Measurements from ENCODE around the gene RIT2.
"Not testable (repeated sequence)": the region's sequence is repeated elsewhere in the genome, so short reads cannot be mapped to it uniquely, and the experiment has no call there.

The RIT2 gene

DNA sequence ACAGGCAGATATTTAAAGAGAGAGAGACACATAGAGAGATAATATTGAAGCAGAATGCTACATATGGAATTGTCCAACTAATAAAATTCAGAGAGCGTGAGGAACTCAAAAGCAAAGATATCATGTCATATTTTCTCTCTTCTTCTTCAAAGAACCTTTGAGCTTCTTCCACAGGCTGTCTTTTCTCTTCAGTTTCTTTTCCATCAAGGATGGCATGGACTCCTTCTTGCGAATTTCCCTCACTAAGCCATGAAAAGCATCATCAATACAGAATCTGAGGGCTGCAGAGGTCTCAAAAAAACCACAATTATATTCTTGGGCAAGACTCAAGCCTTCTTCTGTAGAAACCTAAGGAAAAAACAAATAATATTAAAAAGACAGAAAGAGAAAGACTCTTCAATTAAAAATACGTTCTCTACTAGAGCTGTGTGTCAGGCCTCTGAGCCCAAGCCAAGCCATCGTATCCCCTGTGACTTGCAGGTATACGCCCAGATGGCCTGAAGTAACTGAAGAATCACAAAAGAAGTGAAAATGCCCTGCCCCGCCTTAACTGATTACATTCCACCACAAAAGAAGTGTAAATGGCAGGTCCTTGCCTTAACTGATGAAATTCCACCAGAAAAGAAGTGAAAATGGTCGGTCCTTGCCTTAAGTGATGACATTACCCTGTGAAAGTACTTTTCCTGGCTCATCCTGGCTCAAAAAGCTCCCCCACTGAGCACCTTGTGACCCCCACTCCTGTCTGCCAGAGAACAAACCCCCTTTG lies 371.9 kb downstream of the RIT2 start:
- no peak overlapping the region for H3K27ac Mint-ChIP-seq
- H3K4me3 Mint-ChIP-seq: no peak overlapping the region
- no peaks in the 10 kb centered on the region for H3K9me3 Mint-ChIP-seq
- DNase-seq: no peak
- no peaks in the 10 kb centered on the region for H3K27me3 Mint-ChIP-seq
- CTCF ChIA-PET: no interaction called here
- no peaks in the 10 kb centered on the region for H3K36me3 Mint-ChIP-seq
- H3K4me1 Mint-ChIP-seq: no peaks in the 10 kb centered on the region

DNA sequence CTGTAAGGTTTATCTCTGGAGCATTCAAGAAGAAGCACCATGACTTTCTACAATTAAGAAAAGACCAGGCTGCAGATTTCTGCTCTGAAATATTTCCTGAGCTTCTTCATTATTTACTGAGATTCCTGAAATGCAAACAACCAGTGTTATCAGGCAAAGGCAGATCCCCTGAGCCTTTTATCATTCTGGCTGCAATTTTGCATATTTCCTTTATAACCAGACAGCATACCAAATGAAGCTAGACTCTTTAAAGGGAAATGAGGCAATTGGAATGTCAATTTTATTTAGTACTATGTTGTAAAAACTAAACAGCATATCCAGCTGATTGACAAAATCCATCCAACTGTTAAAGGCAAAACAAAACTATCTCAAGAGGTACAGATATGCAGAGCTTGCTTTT lies 372.5 kb downstream of the RIT2 start:
- Mint-ChIP-seq H3K4me1 (no peaks in the 10 kb centered on the region), H3K27me3 (no peaks in the 10 kb centered on the region), H3K4me3 (no peak overlapping the region), H3K36me3 (no peaks in the 10 kb centered on the region), H3K9me3 (no peaks in the 10 kb centered on the region), H3K27ac (no peak overlapping the region)
- CTCF ChIA-PET: no interaction called here
- DNase-seq: no peak

DNA sequence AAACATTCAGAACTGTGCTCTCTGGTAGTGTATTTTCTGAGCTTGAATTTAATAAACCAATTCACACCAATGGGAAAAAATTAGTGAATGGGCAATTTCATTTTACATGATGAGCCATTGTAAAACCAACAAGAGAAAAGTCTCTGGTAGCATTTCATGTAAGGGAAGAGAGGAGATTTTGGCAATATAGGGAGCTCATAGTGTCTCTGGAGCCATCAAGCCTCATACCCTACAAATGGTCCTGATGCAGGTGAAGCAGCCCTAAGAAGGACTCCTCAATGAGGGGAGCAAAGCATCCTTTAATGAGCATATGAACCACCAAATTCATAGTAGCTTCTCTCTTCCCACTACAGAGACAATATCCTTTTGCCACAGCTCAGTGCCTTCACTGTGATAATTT lies 373.0 kb downstream of the RIT2 start:
- DNase-seq: no peak
- H3K4me3 Mint-ChIP-seq: no peak overlapping the region
- H3K27me3 Mint-ChIP-seq: no peaks in the 10 kb centered on the region
- no peaks in the 10 kb centered on the region for H3K9me3 Mint-ChIP-seq
- H3K36me3 Mint-ChIP-seq: no peaks in the 10 kb centered on the region
- CTCF ChIA-PET: no interaction called here
- H3K4me1 Mint-ChIP-seq: no peaks in the 10 kb centered on the region
- no peak overlapping the region for H3K27ac Mint-ChIP-seq

DNA sequence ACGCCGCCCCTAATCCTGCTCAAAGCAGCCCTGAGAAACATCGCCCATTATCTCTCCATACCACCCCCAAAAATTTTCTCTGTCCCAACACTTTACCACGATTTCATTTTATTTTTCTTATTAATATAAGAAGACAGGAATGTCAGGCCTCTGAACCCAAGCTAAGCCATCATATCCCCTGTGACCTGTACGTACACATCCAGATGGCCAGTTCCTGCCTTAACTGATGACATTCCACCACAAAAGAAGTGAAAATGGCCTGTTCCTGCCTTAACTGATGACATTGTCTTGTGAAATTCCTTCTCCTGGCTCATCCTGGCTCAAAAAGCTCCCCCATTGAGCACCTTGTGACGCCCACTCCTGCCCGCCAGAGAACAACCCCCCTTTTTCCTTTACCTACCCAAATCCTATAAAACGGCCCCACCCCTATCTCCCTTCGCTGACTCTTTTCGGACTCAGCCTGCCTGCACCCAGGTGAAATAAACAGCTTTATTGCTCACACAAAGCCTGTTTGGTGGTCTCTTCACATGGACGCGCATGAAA lies 373.6 kb downstream of the RIT2 start:
- DNase-seq, H3K4me3 Mint-ChIP-seq, H3K4me1 Mint-ChIP-seq, H3K27ac Mint-ChIP-seq, H3K9me3 Mint-ChIP-seq, H3K27me3 Mint-ChIP-seq, H3K36me3 Mint-ChIP-seq, CTCF ChIA-PET: not testable (repeated sequence)

DNA sequence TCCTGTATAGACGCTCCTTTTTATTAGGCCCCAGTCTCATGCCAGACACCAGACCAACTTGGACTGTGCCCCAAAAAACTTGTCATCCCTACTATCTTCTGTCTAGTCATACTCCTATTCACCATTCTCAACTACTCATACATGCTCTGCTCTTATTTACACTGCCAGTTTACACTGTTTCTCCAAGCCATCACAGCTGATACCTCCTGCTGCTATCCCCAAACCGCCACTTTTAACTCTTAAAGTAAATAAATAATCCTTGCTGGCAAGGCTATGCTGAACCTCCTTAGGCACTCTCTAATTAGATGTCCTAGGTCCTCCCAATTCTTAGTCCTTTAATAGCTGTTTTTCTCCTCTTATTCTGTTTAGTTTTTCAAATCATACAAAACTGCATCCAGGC lies 374.2 kb downstream of the RIT2 start:
- not testable (repeated sequence) for H3K36me3 Mint-ChIP-seq, H3K9me3 Mint-ChIP-seq, H3K4me1 Mint-ChIP-seq

DNA sequence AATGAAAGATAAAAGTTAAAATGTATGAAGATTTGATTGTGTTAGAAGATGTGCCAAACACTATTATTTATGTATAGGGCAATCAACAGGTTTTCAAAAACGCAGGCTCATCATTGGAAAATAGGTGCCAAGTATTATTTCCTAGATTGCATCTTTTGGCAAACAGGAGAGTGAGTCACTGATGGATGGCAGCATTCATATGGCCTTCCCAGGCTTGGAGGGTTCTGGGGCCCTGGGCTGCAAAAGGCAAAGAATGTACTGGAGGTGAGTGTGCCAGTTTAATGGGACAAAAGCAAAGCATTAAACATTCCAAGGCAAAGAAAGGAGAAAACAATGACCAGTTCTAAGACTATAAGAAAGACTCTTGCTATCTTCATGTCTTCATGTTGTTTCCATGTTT lies 379.4 kb downstream of the RIT2 start:
- no peaks in the 10 kb centered on the region for H3K4me1 Mint-ChIP-seq
- peaks cover 4% of the 10 kb centered on the region for H3K9me3 Mint-ChIP-seq
- H3K4me3 Mint-ChIP-seq: no peak overlapping the region
- no peak overlapping the region for H3K27ac Mint-ChIP-seq
- no peak for DNase-seq
- CTCF ChIA-PET: no interaction called here
- H3K27me3 Mint-ChIP-seq: no peaks in the 10 kb centered on the region
- H3K36me3 Mint-ChIP-seq: no peaks in the 10 kb centered on the region

More for the DNA sequence above, 374.2 kb downstream of the RIT2 start:
- H3K27me3 Mint-ChIP-seq, CTCF ChIA-PET, H3K4me3 Mint-ChIP-seq, H3K27ac Mint-ChIP-seq, DNase-seq: not testable (repeated sequence)

DNA sequence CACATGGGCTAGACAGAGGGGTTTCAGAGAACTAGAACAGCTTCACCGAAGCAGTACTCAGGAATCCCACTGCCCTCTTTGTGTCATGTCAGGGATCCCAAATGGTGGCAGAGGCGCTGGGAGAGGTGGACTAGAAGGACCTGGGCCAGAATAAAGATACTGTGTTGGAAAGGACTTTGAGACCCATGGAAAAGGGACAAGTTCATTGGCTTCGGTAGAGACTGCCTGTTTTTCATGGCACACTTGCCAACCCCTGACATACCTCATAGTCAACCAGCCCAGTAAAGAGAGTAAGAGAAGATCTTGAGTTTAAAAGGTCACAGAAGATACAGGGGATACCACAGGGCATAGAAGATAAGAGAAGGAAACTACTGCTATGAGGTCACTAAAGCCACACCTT lies 381.0 kb downstream of the RIT2 start:
- CTCF ChIA-PET: no interaction called here
- no peak overlapping the region for H3K27ac Mint-ChIP-seq
- H3K4me3 Mint-ChIP-seq: no peak overlapping the region
- H3K4me1 Mint-ChIP-seq: no peaks in the 10 kb centered on the region
- H3K9me3 Mint-ChIP-seq: peaks cover 4% of the 10 kb centered on the region
- DNase-seq: no peak
- no peaks in the 10 kb centered on the region for H3K27me3 Mint-ChIP-seq
- H3K36me3 Mint-ChIP-seq: no peaks in the 10 kb centered on the region

DNA sequence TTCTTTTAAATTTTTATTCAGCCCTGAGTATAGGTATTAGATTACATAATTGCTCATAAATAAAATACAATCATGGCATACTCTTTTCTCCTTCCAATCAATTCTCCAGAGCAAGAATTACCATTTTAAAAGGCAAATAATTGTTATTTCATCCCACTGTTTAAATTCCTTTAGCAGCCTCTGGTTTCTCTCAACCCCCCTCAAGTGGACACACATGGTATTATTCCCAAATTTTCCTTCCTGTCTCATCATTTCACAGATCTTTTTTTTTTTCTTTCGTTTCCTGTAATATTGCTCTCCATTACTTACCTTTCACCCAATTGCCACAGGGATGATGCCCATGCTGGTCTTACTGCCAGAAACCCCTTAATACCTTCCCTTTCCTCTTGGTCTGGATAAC lies 385.2 kb downstream of the RIT2 start:
- H3K9me3 Mint-ChIP-seq: peaks cover 4% of the 10 kb centered on the region
- H3K4me1 Mint-ChIP-seq: no peaks in the 10 kb centered on the region
- DNase-seq: no peak
- no peaks in the 10 kb centered on the region for H3K36me3 Mint-ChIP-seq
- no peaks in the 10 kb centered on the region for H3K27me3 Mint-ChIP-seq
- CTCF ChIA-PET: interaction anchor here (0.6 kb wide), 1 partner anchor 34 kb away, joined by 4 read pairs; no protein-coding TSS in a partner anchor
- no peak overlapping the region for H3K4me3 Mint-ChIP-seq
- no peak overlapping the region for H3K27ac Mint-ChIP-seq

DNA sequence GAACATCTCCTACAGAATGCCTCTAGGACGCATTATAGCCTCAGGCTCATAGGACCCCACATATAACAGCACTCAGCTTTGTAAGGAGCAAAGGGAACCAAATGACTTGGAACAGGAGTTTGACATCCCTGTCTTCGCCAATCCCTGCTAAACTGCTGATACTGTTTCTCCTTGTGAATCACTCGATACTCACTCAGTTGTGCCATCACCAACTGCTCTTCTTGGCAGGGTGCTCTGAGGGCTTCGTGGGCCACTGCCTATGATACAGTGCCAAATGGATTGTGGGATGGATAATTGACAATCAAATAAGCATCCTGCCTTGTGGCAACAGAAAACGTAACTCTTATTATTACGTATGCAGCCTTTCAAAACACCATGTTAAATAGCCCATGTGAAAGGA lies 396.3 kb downstream of the RIT2 start:
- H3K4me1 Mint-ChIP-seq: no peaks in the 10 kb centered on the region
- H3K27ac Mint-ChIP-seq: no peak overlapping the region
- no peaks in the 10 kb centered on the region for H3K27me3 Mint-ChIP-seq
- H3K9me3 Mint-ChIP-seq: peaks cover 4% of the 10 kb centered on the region
- CTCF ChIA-PET: no interaction called here
- no peak overlapping the region for H3K4me3 Mint-ChIP-seq
- no peak for DNase-seq
- no peaks in the 10 kb centered on the region for H3K36me3 Mint-ChIP-seq

DNA sequence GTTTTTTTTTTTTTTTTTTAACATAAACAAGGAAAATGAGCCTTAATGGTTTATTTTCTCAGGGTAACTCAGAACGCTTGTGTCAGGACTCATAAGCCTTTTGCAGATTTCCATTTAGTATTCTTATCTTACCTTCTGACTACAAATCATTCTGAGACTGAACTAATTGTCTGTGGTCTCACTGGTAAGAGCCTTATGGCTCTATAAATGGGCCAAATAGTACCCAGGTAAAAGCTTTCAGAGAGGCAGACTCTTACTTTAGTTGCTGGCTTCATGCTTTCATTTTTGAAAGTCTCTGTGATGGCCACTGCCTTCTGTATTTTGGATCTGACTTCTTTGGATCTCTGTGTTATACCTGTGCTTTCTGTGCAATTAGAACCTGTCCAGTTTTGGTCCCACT lies 403.4 kb downstream of the RIT2 start:
- Mint-ChIP-seq H3K4me1 (no peaks in the 10 kb centered on the region), H3K27me3 (no peaks in the 10 kb centered on the region), H3K36me3 (no peaks in the 10 kb centered on the region), H3K9me3 (peaks cover 5% of the 10 kb centered on the region), H3K27ac (no peak overlapping the region), H3K4me3 (no peak overlapping the region)
- CTCF ChIA-PET: no interaction called here
- no peak for DNase-seq

DNA sequence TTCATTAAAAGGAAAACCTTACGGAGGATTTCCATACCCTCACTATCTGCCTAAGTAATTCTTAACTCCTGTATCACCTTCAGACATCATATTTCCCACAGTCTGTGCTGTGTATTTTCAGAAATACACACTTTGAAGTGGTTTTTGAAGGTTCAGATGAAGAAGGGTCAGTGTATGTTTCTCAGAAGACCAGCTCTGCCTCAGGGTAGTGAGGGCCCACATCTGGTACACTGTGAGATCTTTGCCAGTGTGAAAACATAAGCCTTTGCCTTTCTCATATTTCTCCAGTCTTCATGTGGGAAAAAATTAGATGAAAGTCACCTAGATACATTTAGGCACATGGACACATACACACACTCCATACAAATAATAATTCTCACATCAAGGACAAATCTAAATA lies 408.4 kb downstream of the RIT2 start:
- Mint-ChIP-seq H3K4me1 (no peaks in the 10 kb centered on the region), H3K4me3 (no peak overlapping the region), H3K27me3 (no peaks in the 10 kb centered on the region), H3K27ac (no peak overlapping the region), H3K9me3 (peaks cover 4% of the 10 kb centered on the region), H3K36me3 (no peaks in the 10 kb centered on the region)
- no peak for DNase-seq
- CTCF ChIA-PET: no interaction called here

DNA sequence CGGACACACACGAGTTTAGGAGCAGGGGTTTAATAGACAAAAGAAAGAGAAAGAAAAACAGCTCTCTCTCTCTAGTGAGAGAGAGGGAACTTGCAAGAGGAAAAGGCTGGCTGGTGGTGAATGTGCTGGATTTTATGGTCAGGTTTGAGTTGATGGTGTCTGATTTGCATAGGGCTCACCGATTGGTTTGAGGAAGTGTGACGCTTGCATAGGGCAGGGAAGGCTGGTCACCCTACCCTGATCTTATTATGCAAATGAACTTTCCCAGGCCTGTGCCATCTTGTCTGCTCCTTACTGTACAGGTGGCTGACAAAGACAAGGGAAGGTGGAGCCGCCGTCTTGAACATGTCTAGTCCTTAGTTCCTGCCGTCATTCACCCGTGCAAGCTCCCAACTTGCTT lies 408.9 kb downstream of the RIT2 start:
- CTCF ChIA-PET: no interaction called here
- H3K27ac Mint-ChIP-seq: no peak overlapping the region
- H3K27me3 Mint-ChIP-seq: no peaks in the 10 kb centered on the region
- no peaks in the 10 kb centered on the region for H3K4me1 Mint-ChIP-seq
- H3K9me3 Mint-ChIP-seq: peaks cover 4% of the 10 kb centered on the region
- H3K36me3 Mint-ChIP-seq: no peaks in the 10 kb centered on the region
- DNase-seq: no peak
- H3K4me3 Mint-ChIP-seq: no peak overlapping the region

DNA sequence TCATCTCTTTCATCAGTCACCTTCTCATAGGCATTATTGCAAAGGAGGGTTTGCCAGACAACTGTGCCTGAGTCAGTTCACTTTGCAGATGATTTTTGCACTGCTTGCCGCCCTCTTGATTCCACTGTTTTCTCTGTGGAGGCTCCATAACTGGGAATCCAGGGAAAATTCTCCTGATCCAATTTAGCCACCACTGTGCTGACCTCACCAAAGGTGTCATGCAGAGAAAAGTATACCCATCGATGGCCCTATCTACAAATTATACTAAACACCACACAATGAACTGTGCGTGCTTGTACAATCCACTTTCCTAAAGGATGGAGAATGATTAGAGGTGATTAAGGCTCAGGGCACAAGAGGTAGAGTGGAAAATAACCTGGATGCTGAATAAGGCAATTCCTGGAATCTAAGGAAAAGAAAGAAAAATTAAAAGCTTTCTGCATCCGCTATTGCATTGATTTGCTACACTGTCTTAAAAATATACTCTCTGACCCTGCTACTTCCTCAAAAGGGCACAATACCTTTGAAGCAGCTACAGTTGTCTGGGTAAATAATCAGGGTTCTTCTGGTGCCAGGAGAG lies 409.4 kb downstream of the RIT2 start:
- H3K27me3 Mint-ChIP-seq: no peaks in the 10 kb centered on the region
- H3K4me3 Mint-ChIP-seq: no peak overlapping the region
- CTCF ChIA-PET: no interaction called here
- H3K36me3 Mint-ChIP-seq: no peaks in the 10 kb centered on the region
- H3K9me3 Mint-ChIP-seq: peaks cover 4% of the 10 kb centered on the region
- H3K27ac Mint-ChIP-seq: no peak overlapping the region
- DNase-seq: no peak
- no peaks in the 10 kb centered on the region for H3K4me1 Mint-ChIP-seq

All from activated naive CD4-positive, alpha-beta T cell treated with anti-CD3 and anti-CD28 coated beads, Interleukin-2, amount 10 ng/mL, durations not matched to agents 7 days and 5 days (primary cell).